T-cell (primary cell): ENCODE measurements around the gene JOSD2. TPM values are rescaled to one million over a fixed set of nuclear protein-coding genes. Genes with fewer than 3 reads are reported as not detected.
A peak's percentile ranks its signal among the peaks of the same experiment; 100 is the strongest.
"Not testable (repeated sequence)": the region's sequence is repeated elsewhere in the genome, so short reads cannot be mapped to it uniquely, and the experiment has no call there.

Experiments used
- ATAC-seq, 4 experiments: fragments of 200-7000 bp in 3 of 4; fragments of 150-1000 bp in 1 of 4; cut with Tn5 transposase; replicated peaks in 1 of 4; 1 replicate in 3 of 4; 2 replicates in 1 of 4; pipeline ENCODE4 v1.10.0; 2021; ENCODE audit warnings: moderate library complexity in 3 of 4, mild to moderate bottlenecking in 2 of 4, moderate number of reproducible peaks in 1 of 4
- CTCF ChIA-PET, 2 donors: fragments of 300-600 bp; sonication (Branson Sonifier 250); formaldehyde crosslinking; loops; one replicate each; lab custom pipeline; 2022; ENCODE audit warnings: antibody characterized with exemption in 2 of 2; lab: Charles Lee
- POLR2A ChIA-PET, 2 donors: fragments of 300-600 bp; sonication (Branson Sonifier 250); formaldehyde crosslinking; loops; one replicate each; lab custom pipeline; 2022; ENCODE audit warnings: antibody characterized with exemption in 2 of 2; lab: Charles Lee
- DNase-seq, 35 experiments: peaks; one replicate each; pipeline versions ENCODE4 v3.0.0 to v3.0.0-alpha.2; 2013 to 2023
- H3K27ac ChIP-seq: one replicate; pipeline ENCODE4 v1.5.1; 2013; ENCODE audit warnings: low read length
- H3K27me3 ChIP-seq, 2 experiments: replicated peaks in 1 of 2; 1 replicate in 1 of 2; 2 replicates in 1 of 2; pipeline versions ENCODE4 v1.6.1 to v1.7.0; 2013; ENCODE audit warnings: low read length in 1 of 2, mixed read lengths in 1 of 2; ENCODE audit not compliant: control insufficient read depth in 2 of 2, insufficient read depth in 2 of 2; ENCODE audit errors: extremely low read depth in 1 of 2
- H3K36me3 ChIP-seq, 2 donors: 1 replicate in 1 of 2; 2 replicates in 1 of 2; pipeline versions ENCODE4 v1.6.1 to v1.7.0; 2013; ENCODE audit warnings: low read length in 1 of 2; ENCODE audit not compliant: control insufficient read depth in 2 of 2, insufficient read depth in 1 of 2; ENCODE audit errors: extremely low read depth in 1 of 2
- H3K4me1 ChIP-seq, 2 experiments: 1 replicate in 1 of 2; 2 replicates in 1 of 2; pipeline versions ENCODE4 v1.6.1 to v1.7.0; 2013; ENCODE audit warnings: low read length in 2 of 2, mixed read lengths in 1 of 2; ENCODE audit not compliant: insufficient read depth in 2 of 2, control insufficient read depth in 1 of 2; ENCODE audit errors: extremely low read depth in 1 of 2
- H3K4me3 ChIP-seq, 2 donors: 1 replicate in 1 of 2; 2 replicates in 1 of 2; pipeline versions ENCODE4 v1.5.1 to v1.7.0; 2013; ENCODE audit warnings: mild to moderate bottlenecking in 2 of 2, low read length in 1 of 2, moderate library complexity in 1 of 2; ENCODE audit not compliant: control insufficient read depth in 1 of 2; ENCODE audit errors: extremely low read depth in 1 of 2
- H3K9me3 ChIP-seq: 2 replicates; pipeline ENCODE4 v1.7.0; 2013
- H3K27ac Mint-ChIP-seq, 2 donors: one replicate each; pipeline ENCODE4 v1.8.0; 2020 to 2021; ENCODE audit warnings: mild to moderate bottlenecking in 2 of 2, mixed read lengths in 2 of 2
- H3K27me3 Mint-ChIP-seq, 2 donors: one replicate each; pipeline ENCODE4 v1.8.0; 2021 to 2022; ENCODE audit warnings: mixed read lengths in 2 of 2
- H3K36me3 Mint-ChIP-seq: one replicate; pipeline ENCODE4 v1.8.0; 2021; ENCODE audit warnings: mixed read lengths
- H3K4me1 Mint-ChIP-seq, 3 donors: one replicate each; pipeline ENCODE4 v1.8.0; 2020 to 2022; ENCODE audit warnings: mixed read lengths in 3 of 3, mild to moderate bottlenecking in 1 of 3
- H3K4me3 Mint-ChIP-seq, 3 donors: one replicate each; pipeline ENCODE4 v1.8.0; 2020 to 2022; ENCODE audit warnings: mild to moderate bottlenecking in 3 of 3, mixed read lengths in 3 of 3, moderate library complexity in 3 of 3
- H3K9me3 Mint-ChIP-seq, 3 donors: one replicate each; pipeline ENCODE4 v1.8.0; 2020 to 2022; ENCODE audit warnings: mixed read lengths in 3 of 3
- WGBS: methylation state at CpG from one replicate; pipeline ENCODE4 v1.1.5; 2013; ENCODE audit warnings: missing lambda C conversion rate; ENCODE audit not compliant: insufficient coverage; 5-methylcytosine and 5-hydroxymethylcytosine counted together
- total RNA-seq, 35 experiments: library from RNA in 6 of 35; stranded (reverse) in 6 of 35; fragments of 120-200 nt in 1 of 35; gene quantifications; one replicate each; pipeline versions ENCODE4 v1.2.1 to v1.2.4 and lab custom pipeline; 2013 to 2026

Gene JOSD2
- total RNA-seq, 5 donors from 2014 or later (not counting 1 experiment from before 2014, with no cell fraction given), result 15.4 to 45.7 (median 40.6) TPM

DNA sequence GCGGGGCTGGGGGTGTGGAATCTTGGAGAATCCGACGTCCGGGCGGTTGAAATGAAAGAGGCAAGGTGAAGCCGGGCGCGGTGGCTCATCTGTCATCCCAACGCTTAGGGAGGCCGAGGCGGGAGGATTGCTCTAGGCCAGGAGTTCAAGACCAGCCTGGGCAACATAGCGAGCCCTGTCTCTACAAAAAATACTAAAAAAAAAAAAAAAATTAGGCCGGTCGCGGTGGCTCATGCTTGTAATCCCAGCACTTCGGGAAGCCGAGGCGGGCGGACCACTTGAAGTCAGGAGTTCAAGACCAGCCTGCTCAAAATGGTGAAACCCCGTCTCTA, 34.1 kb downstream of the JOSD2 start:
- H3K4me3 Mint-ChIP-seq, result peak overlapping the region; percentile 95 to 98 (median 98)
- peaks cover 21 to 36% (median 27%) of the 10 kb centered on the region in 3 donors for H3K4me1 Mint-ChIP-seq
- ATAC-seq (no peak), DNase-seq (no peak)
- Histone ChIP-seq H3K4me1 (peaks cover 9 to 43% of the 10 kb centered on the region in 2 experiments), H3K4me3 (peak overlapping the region; percentile 82 to 100), H3K27me3 (peaks cover 0 to 4% of the 10 kb centered on the region in 2 experiments), H3K9me3 (no peaks in the 10 kb centered on the region), H3K36me3 (peaks cover 12 to 38% of the 10 kb centered on the region in 2 donors), H3K27ac (peak overlapping the region; percentile 84)
- H3K27me3 Mint-ChIP-seq, result peaks cover 0 to 1% of the 10 kb centered on the region in 2 donors
- H3K36me3 Mint-ChIP-seq, result peaks cover 20% of the 10 kb centered on the region
- WGBS, result no CpG with 5 or more reads among the region's 20 CpGs
- no peaks in the 10 kb centered on the region for H3K9me3 Mint-ChIP-seq
- H3K27ac Mint-ChIP-seq, result peak overlapping the region; percentile 84 to 93
- ChIA-PET CTCF (no interaction called here), POLR2A (no interaction called here)

DNA sequence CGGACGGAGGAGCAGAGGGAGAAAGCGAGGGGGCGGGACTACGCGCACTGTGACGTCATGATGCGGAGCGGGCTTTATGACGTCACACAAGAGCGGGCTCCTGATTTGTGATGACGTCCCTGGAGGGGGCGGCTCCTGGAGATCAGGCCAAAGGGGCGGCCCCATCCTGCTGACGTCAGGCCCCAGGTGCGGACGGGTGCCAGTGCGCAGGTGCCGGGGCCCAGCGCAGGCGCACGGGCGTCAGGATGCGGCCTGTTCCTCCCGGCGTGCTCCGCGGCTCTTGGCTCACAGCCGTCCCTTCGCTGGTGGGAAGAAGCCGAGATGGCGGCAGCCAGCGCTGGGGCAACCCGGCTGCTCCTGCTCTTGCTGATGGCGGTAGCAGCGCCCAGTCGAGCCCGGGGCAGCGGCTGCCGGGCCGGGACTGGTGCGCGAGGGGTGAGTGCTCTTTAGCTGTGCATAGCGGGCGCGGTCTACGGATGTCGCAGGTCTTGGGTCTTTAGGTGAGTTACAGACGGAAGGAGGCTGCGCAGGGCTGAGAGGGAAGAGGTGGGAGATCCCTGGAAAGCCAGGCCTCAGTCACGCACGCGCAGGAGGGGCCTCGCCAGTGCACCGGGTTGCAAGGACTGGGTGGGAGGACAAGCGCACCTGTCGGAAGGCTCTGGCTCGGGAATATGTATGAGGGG, 34.6 kb downstream of the JOSD2 start, which contains the start of the genes EMC10 and GARIN5A:
TSS of gene EMC10 (plus strand) at position 284 of the 683 bp plus-strand sequence. CDS start at position 322, 38 bp downstream.
TSS of gene GARIN5A (minus strand) at position 625 of the 683 bp plus-strand sequence. CDS start at position 165, 460 bp downstream.
- DNase-seq, result peak; percentile 81 to 97 (median 93)
- Mint-ChIP-seq H3K27me3 (peaks cover 0 to 1% of the 10 kb centered on the region in 2 donors), H3K4me1 (peaks cover 21 to 36% (median 27%) of the 10 kb centered on the region in 3 donors), H3K27ac (peak within 1 kb of the TSS; percentile 84 to 93), H3K36me3 (peaks cover 20% of the 10 kb centered on the region), H3K4me3 (peak within 1 kb of the TSS; percentile 95 to 98 (median 98)), H3K9me3 (no peaks in the 10 kb centered on the region)
- CTCF ChIA-PET, result no interaction called here
- 5% methylated on average over 57 of the region's 58 CpGs for WGBS
- H3K27ac ChIP-seq, result peak within 1 kb of the TSS; percentile 84
- POLR2A ChIA-PET, result no interaction called here
- H3K9me3 ChIP-seq, result no peaks in the 10 kb centered on the region
- peaks cover 12 to 33% of the 10 kb centered on the region in 2 donors for H3K36me3 ChIP-seq
- peaks cover 0 to 4% of the 10 kb centered on the region in 2 experiments for H3K27me3 ChIP-seq
- H3K4me3 ChIP-seq, result peak within 1 kb of the TSS; percentile 82 to 100
- H3K4me1 ChIP-seq, result peaks cover 9 to 43% of the 10 kb centered on the region in 2 experiments
- peak; percentile 92 to 94 (median 93) for ATAC-seq

DNA sequence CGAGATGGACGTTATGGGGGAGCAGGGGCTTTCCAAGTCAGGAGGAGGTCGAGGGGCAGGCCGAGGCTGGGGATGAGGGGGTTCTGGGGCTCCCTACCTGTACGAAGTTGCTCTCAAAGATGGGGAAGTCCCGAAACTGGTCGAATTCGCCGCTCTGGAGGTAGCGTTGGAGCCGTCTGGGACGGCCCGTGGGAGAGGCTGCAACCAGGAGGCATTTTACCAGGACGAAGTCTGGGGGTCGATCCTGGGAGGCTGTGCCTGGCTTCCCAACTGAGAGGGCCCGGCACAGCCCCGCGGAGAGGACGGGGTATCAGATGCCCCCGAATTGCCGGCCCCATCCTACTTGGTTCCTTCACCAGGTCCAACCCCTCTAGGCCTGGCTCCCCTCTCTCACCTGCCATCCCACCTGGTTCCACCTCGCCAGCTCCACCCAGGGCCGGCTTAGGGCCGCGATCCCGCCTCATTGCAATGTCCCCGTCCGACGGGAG, 35.2 kb downstream of the JOSD2 start:
- DNase-seq (no peak), ATAC-seq (no peak)
- Mint-ChIP-seq H3K36me3 (peaks cover 17% of the 10 kb centered on the region), H3K9me3 (no peaks in the 10 kb centered on the region), H3K27ac (peak overlapping the region; percentile 81 to 87), H3K4me3 (peak overlapping the region; percentile 95 to 98 (median 98)), H3K27me3 (peaks cover 0 to 1% of the 10 kb centered on the region in 2 donors), H3K4me1 (peaks cover 21 to 36% (median 25%) of the 10 kb centered on the region in 3 donors)
- ChIA-PET CTCF (no interaction called here), POLR2A (no interaction called here)
- H3K9me3 ChIP-seq, result no peaks in the 10 kb centered on the region
- 85% methylated on average over 22 of the region's 29 CpGs for WGBS
- peaks cover 9 to 43% of the 10 kb centered on the region in 2 experiments for H3K4me1 ChIP-seq
- H3K27me3 ChIP-seq, result peaks cover 0 to 4% of the 10 kb centered on the region in 2 experiments
- H3K4me3 ChIP-seq, result peak overlapping the region in 1 of 2 donors; percentile 100
- H3K27ac ChIP-seq, result peak overlapping the region; percentile 67
- H3K36me3 ChIP-seq, result peaks cover 7 to 27% of the 10 kb centered on the region in 2 donors

DNA sequence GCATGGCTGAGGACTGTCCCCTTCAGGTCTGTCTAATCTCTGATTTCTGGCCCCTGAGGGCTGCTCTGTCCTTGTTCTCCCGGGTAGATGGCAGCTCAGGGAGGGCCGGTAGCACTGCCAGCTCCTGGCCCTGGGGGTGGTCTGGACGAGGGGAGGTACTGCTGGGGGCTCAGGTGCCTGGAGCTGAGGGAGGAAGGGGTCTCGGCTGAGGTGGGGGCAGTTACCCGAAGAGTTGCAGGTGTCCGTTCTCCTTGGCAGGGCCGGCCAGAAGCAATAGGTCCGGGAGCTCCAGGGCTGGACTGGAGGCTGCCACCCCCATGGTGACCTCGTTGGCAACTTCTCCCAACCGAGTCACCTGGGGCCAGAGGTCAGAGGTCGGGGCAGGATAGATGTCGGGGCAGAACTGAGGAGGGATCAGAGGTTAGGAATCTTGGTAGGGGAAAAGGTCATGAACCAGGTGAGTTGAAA, 35.9 kb downstream of the JOSD2 start:
- H3K27ac ChIP-seq, result peak overlapping the region; percentile 67
- DNase-seq (no peak), ATAC-seq (no peak)
- peak overlapping the region; percentile 23 to 74 for H3K27ac Mint-ChIP-seq
- no peak overlapping the region for H3K4me3 ChIP-seq
- peak overlapping the region; percentile 95 to 98 (median 98) for H3K4me3 Mint-ChIP-seq
- H3K36me3 ChIP-seq, result peaks cover 7 to 21% of the 10 kb centered on the region in 2 donors
- H3K9me3 ChIP-seq, result no peaks in the 10 kb centered on the region
- H3K36me3 Mint-ChIP-seq, result peaks cover 17% of the 10 kb centered on the region
- H3K27me3 Mint-ChIP-seq, result peaks cover 0 to 1% of the 10 kb centered on the region in 2 donors
- no peaks in the 10 kb centered on the region for H3K9me3 Mint-ChIP-seq
- 84% methylated on average over 5 of the region's 12 CpGs for WGBS
- POLR2A ChIA-PET, result no interaction called here
- peaks cover 0 to 4% of the 10 kb centered on the region in 2 experiments for H3K27me3 ChIP-seq
- peaks cover 9 to 43% of the 10 kb centered on the region in 2 experiments for H3K4me1 ChIP-seq
- H3K4me1 Mint-ChIP-seq, result peaks cover 20 to 36% (median 25%) of the 10 kb centered on the region in 3 donors
- CTCF ChIA-PET, result no interaction called here

DNA sequence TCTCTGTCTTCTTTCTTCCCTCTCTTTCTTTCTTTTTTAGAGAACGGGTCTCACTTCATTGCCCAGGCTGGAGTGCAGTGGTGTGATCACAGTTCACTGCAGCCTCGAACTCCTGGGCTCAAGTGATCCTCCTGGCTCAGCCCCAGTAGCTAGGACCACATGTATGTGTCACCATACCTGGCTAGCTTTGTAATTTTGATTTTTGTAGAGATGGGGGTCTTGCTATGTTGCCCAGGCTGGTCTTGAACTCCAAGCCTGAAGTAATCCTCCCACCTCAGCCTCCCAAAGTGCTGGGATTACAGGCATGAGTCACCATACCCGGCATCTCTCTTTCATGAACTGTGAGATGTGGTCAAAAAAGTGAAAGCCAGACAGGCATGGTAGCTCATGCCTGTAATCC, 37.7 kb downstream of the JOSD2 start:
- H3K9me3 ChIP-seq, H3K27ac ChIP-seq, H3K36me3 Mint-ChIP-seq, ATAC-seq, DNase-seq, POLR2A ChIA-PET, H3K4me3 ChIP-seq, H3K36me3 ChIP-seq, H3K27ac Mint-ChIP-seq, H3K9me3 Mint-ChIP-seq, H3K4me3 Mint-ChIP-seq: not testable (repeated sequence)
- CTCF ChIA-PET, result interaction anchor here in 1 of 2 donors (0.6 kb wide), 1 partner anchor 46 kb away, joined by 3 read pairs; no protein-coding TSS in a partner anchor
- WGBS, result no CpG with 5 or more reads among the region's 3 CpGs
- peaks cover 16 to 31% (median 21%) of the 10 kb centered on the region in 3 donors for H3K4me1 Mint-ChIP-seq
- peaks cover 8 to 12% of the 10 kb centered on the region in 2 donors for H3K27me3 Mint-ChIP-seq
- peaks cover 0 to 17% of the 10 kb centered on the region in 2 experiments for H3K27me3 ChIP-seq
- H3K4me1 ChIP-seq, result peaks cover 9 to 26% of the 10 kb centered on the region in 2 experiments

DNA sequence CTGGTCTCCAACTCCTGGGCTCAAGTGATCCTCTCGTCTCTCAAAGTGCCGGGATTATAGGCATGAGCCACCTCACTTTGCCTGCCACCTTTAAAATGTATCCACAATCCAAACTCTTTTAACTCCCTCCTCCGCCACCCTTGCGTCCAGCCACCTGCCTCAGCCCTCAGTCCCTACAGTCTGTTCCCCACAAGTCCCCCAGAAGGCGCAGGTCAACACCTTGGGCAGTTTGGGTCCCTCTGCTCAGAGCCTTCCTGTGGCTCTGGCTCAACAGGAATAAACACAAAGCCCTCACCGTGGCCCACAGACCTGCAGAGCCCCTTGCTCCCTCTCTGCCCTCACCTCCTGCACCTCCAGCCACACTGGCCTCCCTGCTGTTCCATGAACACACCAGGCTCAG, 42.2 kb downstream of the JOSD2 start:
- H3K27ac ChIP-seq, result no peak overlapping the region
- no peaks in the 10 kb centered on the region for H3K36me3 ChIP-seq
- no peaks in the 10 kb centered on the region for H3K4me1 Mint-ChIP-seq
- H3K4me3 Mint-ChIP-seq, result no peak overlapping the region
- H3K27ac Mint-ChIP-seq, result no peak overlapping the region
- ATAC-seq, result no peak
- H3K36me3 Mint-ChIP-seq, result no peaks in the 10 kb centered on the region
- peaks cover 14 to 17% of the 10 kb centered on the region in 2 donors for H3K27me3 Mint-ChIP-seq
- H3K9me3 Mint-ChIP-seq, result no peaks in the 10 kb centered on the region
- no peak for DNase-seq
- 80% methylated on average over 4 of the region's 6 CpGs for WGBS
- ChIA-PET CTCF (interaction anchor here in 1 of 2 donors (0.7 kb wide), 1 partner anchor 593 kb away, joined by 3 read pairs; no protein-coding TSS in a partner anchor), POLR2A (no interaction called here)
- H3K4me1 ChIP-seq, result no peaks in the 10 kb centered on the region
- peaks cover 0 to 24% of the 10 kb centered on the region in 2 experiments for H3K27me3 ChIP-seq
- H3K9me3 ChIP-seq, result no peaks in the 10 kb centered on the region
- no peak overlapping the region for H3K4me3 ChIP-seq
